PFSK-1 (cell line): ENCODE data around the gene TOGARAM1.

Source experiments
- TF ChIP-seq, protein P1 (sequence below), 2 experiments: IDR thresholded peaks; 2 replicates each; pipeline versions ENCODE4 v1.6.1 to v1.8.0; 2011 to 2012; ENCODE audit warnings: low read depth in 2 of 2, low read length in 2 of 2, control low read depth in 1 of 2, inconsistent platforms in 1 of 2, mild to moderate bottlenecking in 1 of 2, moderate library complexity in 1 of 2; ENCODE audit not compliant: insufficient read depth in 1 of 2

TOGARAM1 gene

DNA sequence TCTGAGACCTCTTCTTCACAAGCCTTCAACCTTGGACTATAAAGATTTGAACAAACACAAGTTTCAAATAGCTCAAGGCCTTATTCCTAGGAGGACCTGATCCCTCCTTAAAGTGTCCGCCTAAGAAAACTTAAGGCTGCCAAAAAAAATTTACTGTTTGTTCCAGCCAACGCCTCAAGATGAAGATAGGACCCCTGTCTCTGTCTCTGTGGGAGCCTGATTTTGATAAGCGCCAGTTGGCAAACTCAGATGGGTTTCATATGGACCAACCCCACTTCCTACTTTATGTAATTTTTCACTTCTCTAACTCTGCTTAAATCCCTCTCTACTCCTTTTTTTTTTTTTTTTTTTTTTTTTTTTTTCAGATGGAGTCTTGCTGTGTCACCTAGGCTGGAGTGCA lies 161.3 kb downstream of the TOGARAM1 start:
- TF ChIP-seq, protein P1, sequence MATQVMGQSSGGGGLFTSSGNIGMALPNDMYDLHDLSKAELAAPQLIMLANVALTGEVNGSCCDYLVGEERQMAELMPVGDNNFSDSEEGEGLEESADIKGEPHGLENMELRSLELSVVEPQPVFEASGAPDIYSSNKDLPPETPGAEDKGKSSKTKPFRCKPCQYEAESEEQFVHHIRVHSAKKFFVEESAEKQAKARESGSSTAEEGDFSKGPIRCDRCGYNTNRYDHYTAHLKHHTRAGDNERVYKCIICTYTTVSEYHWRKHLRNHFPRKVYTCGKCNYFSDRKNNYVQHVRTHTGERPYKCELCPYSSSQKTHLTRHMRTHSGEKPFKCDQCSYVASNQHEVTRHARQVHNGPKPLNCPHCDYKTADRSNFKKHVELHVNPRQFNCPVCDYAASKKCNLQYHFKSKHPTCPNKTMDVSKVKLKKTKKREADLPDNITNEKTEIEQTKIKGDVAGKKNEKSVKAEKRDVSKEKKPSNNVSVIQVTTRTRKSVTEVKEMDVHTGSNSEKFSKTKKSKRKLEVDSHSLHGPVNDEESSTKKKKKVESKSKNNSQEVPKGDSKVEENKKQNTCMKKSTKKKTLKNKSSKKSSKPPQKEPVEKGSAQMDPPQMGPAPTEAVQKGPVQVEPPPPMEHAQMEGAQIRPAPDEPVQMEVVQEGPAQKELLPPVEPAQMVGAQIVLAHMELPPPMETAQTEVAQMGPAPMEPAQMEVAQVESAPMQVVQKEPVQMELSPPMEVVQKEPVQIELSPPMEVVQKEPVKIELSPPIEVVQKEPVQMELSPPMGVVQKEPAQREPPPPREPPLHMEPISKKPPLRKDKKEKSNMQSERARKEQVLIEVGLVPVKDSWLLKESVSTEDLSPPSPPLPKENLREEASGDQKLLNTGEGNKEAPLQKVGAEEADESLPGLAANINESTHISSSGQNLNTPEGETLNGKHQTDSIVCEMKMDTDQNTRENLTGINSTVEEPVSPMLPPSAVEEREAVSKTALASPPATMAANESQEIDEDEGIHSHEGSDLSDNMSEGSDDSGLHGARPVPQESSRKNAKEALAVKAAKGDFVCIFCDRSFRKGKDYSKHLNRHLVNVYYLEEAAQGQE (IDR thresholded peaks at IDR 0.05; ENCODE audit: insufficient read depth in 1 of 2, low read depth in 2 of 2, low read length in 2 of 2): no peak
